HFFc6 (cell line): ENCODE results near the gene PTPRN2. TPM values are rescaled to one million over a fixed set of nuclear protein-coding genes. Genes with fewer than 3 reads are reported as not detected.

Experiments
- DNase-seq: peaks from one replicate; pipeline ENCODE4 v3.0.0-alpha.2; 2018
- H3K27ac Mint-ChIP-seq: 2 replicates; pipeline ENCODE4 v1.8.0; 2020; ENCODE audit warnings: mild to moderate bottlenecking, mixed read lengths
- H3K27me3 Mint-ChIP-seq: 2 replicates; pipeline ENCODE4 v1.8.0; 2021; ENCODE audit warnings: mild to moderate bottlenecking, moderate library complexity, mixed read lengths; ENCODE audit not compliant: insufficient read depth
- H3K36me3 Mint-ChIP-seq: 2 replicates; pipeline ENCODE4 v1.8.0; 2021; ENCODE audit warnings: low read depth, mixed read lengths
- H3K4me1 Mint-ChIP-seq: 2 replicates; pipeline ENCODE4 v1.8.0; 2020; ENCODE audit warnings: low read depth, mixed read lengths
- H3K4me3 Mint-ChIP-seq: 2 replicates; pipeline ENCODE4 v1.8.0; 2020; ENCODE audit warnings: mild to moderate bottlenecking, moderate library complexity, mixed read lengths
- H3K9me3 Mint-ChIP-seq: 2 replicates; pipeline ENCODE4 v1.8.0; 2020; ENCODE audit warnings: mild to moderate bottlenecking, mixed read lengths
- CTCF ChIP-seq: fragments of 200-600 bp; sonication (generic); IDR thresholded peaks from 2 replicates; pipeline ENCODE4 v1.5.0; 2021; ENCODE audit warnings: antibody characterized with exemption, mild to moderate bottlenecking
- total RNA-seq, 6 experiments: library from RNA; stranded (reverse); fragmentation: NEBNext Ultra II Directional; extraction: Animal tissue kit (Norgen Biotek cat#: 25700); gene quantifications; 2 replicates in 1 of 6; 3 replicates in 5 of 6; pipeline ENCODE4 v1.2.3, GENCODE V29; 2021

Gene PTPRN2
- total RNA-seq, 6 experiments from 2014 or later: 0.05 to 0.27 (median 0.23) TPM

GRCh38 chr7:157995815-157996214 is 591.8 kb downstream of the PTPRN2 start:
- no peak for TF ChIP-seq CTCF
- Mint-ChIP-seq H3K27me3 (no peaks in the 10 kb centered on the region), H3K27ac (no peak overlapping the region), H3K9me3 (peaks cover 36% of the 10 kb centered on the region), H3K4me3 (no peak overlapping the region), H3K36me3 (peaks cover 7% of the 10 kb centered on the region; the same call in 1 of the 2 replicates), H3K4me1 (no peaks in the 10 kb centered on the region)
- DNase-seq: no peak

GRCh38 chr7:157994319-157994718 is 593.3 kb downstream of the PTPRN2 start:
- no peak overlapping the region for H3K4me3 Mint-ChIP-seq
- no peaks in the 10 kb centered on the region for H3K4me1 Mint-ChIP-seq
- H3K27me3 Mint-ChIP-seq: no peaks in the 10 kb centered on the region
- no peak for TF ChIP-seq CTCF
- H3K9me3 Mint-ChIP-seq: peaks cover 48% of the 10 kb centered on the region
- H3K27ac Mint-ChIP-seq: no peak overlapping the region
- no peak for DNase-seq
- peaks cover 7% of the 10 kb centered on the region; the same call in 1 of the 2 replicates for H3K36me3 Mint-ChIP-seq

GRCh38 chr7:157993406-157994105 is 594.1 kb downstream of the PTPRN2 start:
- no peak overlapping the region for H3K4me3 Mint-ChIP-seq
- no peak overlapping the region for H3K27ac Mint-ChIP-seq
- H3K4me1 Mint-ChIP-seq: no peaks in the 10 kb centered on the region
- DNase-seq: no peak
- peaks cover 55% of the 10 kb centered on the region for H3K9me3 Mint-ChIP-seq
- no peak for TF ChIP-seq CTCF
- no peaks in the 10 kb centered on the region for H3K27me3 Mint-ChIP-seq
- peaks cover 7% of the 10 kb centered on the region; the same call in 1 of the 2 replicates for H3K36me3 Mint-ChIP-seq

- Mint-ChIP-seq H3K4me1 (no peaks in the 10 kb centered on the region), H3K9me3 (peaks cover 61% of the 10 kb centered on the region), H3K4me3 (no peak overlapping the region), H3K27ac (no peak overlapping the region), H3K27me3 (no peaks in the 10 kb centered on the region), H3K36me3 (peaks cover 7% of the 10 kb centered on the region; the same call in 1 of the 2 replicates)
- TF ChIP-seq CTCF: no peak
- no peak for DNase-seq
Observed at GRCh38 chr7:157992511-157993160, 595.0 kb downstream of the PTPRN2 start.

GRCh38 chr7:157991761-157992160 is 595.9 kb downstream of the PTPRN2 start:
- H3K9me3 Mint-ChIP-seq: peaks cover 68% of the 10 kb centered on the region
- H3K27me3 Mint-ChIP-seq: no peaks in the 10 kb centered on the region
- H3K4me1 Mint-ChIP-seq: no peaks in the 10 kb centered on the region
- no peak overlapping the region for H3K4me3 Mint-ChIP-seq
- peaks cover 7% of the 10 kb centered on the region; the same call in 1 of the 2 replicates for H3K36me3 Mint-ChIP-seq
- no peak for DNase-seq
- TF ChIP-seq CTCF: no peak
- no peak overlapping the region for H3K27ac Mint-ChIP-seq
